HG02571 (cell line): ENCODE results near the gene RDH11.

ENCODE experiments used
- ATAC-seq: cut with Tn5 transposase; IDR thresholded peaks from one replicate; pipeline ENCODE4 v1.9.1; 2021; ENCODE audit warnings: mild to moderate bottlenecking, moderate library complexity; ENCODE audit not compliant: unreplicated experiment

RDH11 gene

GRCh38 chr14:67650694-67651093 lies 44.9 kb downstream of the RDH11 start:
- ATAC-seq = no peak

GRCh38 chr14:67650151-67650550 lies 45.4 kb downstream of the RDH11 start:
- ATAC-seq = no peak

GRCh38 chr14:67646131-67646530 lies 49.4 kb downstream of the RDH11 start:
- no peak for ATAC-seq

- ATAC-seq = no peak
Measured at GRCh38 chr14:67645414-67645813, 50.1 kb downstream of the RDH11 start.

GRCh38 chr14:67644428-67644827 lies 51.1 kb downstream of the RDH11 start:
- ATAC-seq = no peak

- no peak for ATAC-seq
Measured at GRCh38 chr14:67643713-67644112, 51.9 kb downstream of the RDH11 start.

GRCh38 chr14:67641902-67642749 lies 53.4 kb downstream of the RDH11 start:
- no peak for ATAC-seq

GRCh38 chr14:67641480-67641879 lies 54.1 kb downstream of the RDH11 start:
- no peak for ATAC-seq

- ATAC-seq = no peak
Measured at GRCh38 chr14:67638642-67639041, 56.9 kb downstream of the RDH11 start.

- ATAC-seq = no peak
Measured at GRCh38 chr14:67636361-67636919, 59.1 kb downstream of the RDH11 start.

- no peak for ATAC-seq
Measured at GRCh38 chr14:67633451-67634147, 62.0 kb downstream of the RDH11 start.

- no peak for ATAC-seq
Measured at GRCh38 chr14:67630938-67631337, 64.6 kb downstream of the RDH11 start.

GRCh38 chr14:67630186-67630585 lies 65.4 kb downstream of the RDH11 start:
- ATAC-seq = no peak

- no peak for ATAC-seq
Measured at GRCh38 chr14:67627519-67627918, 68.0 kb downstream of the RDH11 start.
